GM11168 (cell line): ENCODE results near the gene HSPA1A.
"Not testable (repeated sequence)": the region's sequence is repeated elsewhere in the genome, so short reads cannot be mapped to it uniquely, and the experiment has no call there.

Experiments
- in situ Hi-C: fragments of 300-500 bp; cut with MboI; formaldehyde crosslinking; loops from one replicate; pipeline ENCODE4 v1.12.0; 2022; ENCODE audit warnings: low sequenced_read_pairs; ENCODE audit not compliant: unreplicated experiment

HSPA1A gene

GRCh38 chr6:31860349-31860748, 45.0 kb downstream of the HSPA1A start:
- in situ Hi-C loops, result no loop called here

- in situ Hi-C loops, result no loop called here
Measured at GRCh38 chr6:31861150-31861549, 45.8 kb downstream of the HSPA1A start.

- in situ Hi-C loops, result no loop called here
Measured at GRCh38 chr6:31861919-31862343, 46.6 kb downstream of the HSPA1A start.

- in situ Hi-C loops, result no loop called here
Measured at GRCh38 chr6:31862344-31863235, 47.2 kb downstream of the HSPA1A start, which contains the start of gene NEU1. NEU1 (minus strand) TSS chr6:31862821; CDS start chr6:31862776, 45 bp downstream.

- in situ Hi-C loops, result not testable (repeated sequence)
Measured at GRCh38 chr6:31864123-31864562, 48.8 kb downstream of the HSPA1A start.

- in situ Hi-C loops, result no loop called here
Measured at GRCh38 chr6:31864818-31865204, 49.5 kb downstream of the HSPA1A start.

- in situ Hi-C loops, result no loop called here
Measured at GRCh38 chr6:31865205-31866118, 50.1 kb downstream of the HSPA1A start.
